OCI-LY3 (cell line): Measurements from ENCODE around the gene BCL2L13.

Experiments used
- CTCF ChIP-seq: fragments of 200-600, 300-600 bp; sonication (generic); IDR thresholded peaks from 2 replicates; pipeline ENCODE4 v1.5.1; 2014; ENCODE audit warnings: antibody characterized with exemption, low read length, low read depth
- EZH2phosphoT487 ChIP-seq: fragments of 200-600 bp; shearing (Covaris generic); IDR thresholded peaks from 2 replicates; pipeline ENCODE4 v1.6.1; 2018; ENCODE audit warnings: antibody characterized with exemption, mixed run types, low read depth

- no peak for TF ChIP-seq CTCF
- no peak for TF ChIP-seq EZH2phosphoT487
Observed at GRCh38 chr22:17748555-17749353, 110.2 kb downstream of the BCL2L13 start.
